ENCODE measurements around the gene ADCY9. TPM values are rescaled to one million over a fixed set of nuclear protein-coding genes. Genes with fewer than 3 reads are reported as not detected.

ADCY9 gene
- total and polyA plus RNA-seq, 12 donors = 11.5 to 57.6 (median 42.7) TPM

DNA sequence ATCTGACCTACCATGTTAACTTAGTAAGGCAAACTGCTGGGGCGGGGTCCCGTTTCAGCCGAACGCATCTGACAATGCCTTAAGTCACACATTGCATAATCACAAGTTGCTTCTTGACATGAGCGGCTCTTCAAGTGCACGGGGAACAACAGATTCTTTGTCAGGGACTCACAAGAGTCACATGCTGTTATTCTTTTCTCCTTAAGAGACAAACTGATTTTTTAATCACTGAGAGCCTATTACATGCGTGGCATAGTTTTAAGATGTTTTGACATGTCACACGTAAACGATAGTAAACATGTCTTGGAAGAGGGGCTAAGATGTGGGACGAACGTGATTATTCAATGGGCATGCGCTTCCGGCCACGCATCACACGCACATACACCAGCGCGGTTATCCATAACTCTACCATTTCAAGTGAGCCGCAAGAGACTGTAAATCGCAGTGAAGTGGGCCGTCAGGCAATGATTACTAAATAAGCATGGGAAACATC, 63.4 kb downstream of the ADCY9 start:
- TF ChIP-seq, protein P1, sequence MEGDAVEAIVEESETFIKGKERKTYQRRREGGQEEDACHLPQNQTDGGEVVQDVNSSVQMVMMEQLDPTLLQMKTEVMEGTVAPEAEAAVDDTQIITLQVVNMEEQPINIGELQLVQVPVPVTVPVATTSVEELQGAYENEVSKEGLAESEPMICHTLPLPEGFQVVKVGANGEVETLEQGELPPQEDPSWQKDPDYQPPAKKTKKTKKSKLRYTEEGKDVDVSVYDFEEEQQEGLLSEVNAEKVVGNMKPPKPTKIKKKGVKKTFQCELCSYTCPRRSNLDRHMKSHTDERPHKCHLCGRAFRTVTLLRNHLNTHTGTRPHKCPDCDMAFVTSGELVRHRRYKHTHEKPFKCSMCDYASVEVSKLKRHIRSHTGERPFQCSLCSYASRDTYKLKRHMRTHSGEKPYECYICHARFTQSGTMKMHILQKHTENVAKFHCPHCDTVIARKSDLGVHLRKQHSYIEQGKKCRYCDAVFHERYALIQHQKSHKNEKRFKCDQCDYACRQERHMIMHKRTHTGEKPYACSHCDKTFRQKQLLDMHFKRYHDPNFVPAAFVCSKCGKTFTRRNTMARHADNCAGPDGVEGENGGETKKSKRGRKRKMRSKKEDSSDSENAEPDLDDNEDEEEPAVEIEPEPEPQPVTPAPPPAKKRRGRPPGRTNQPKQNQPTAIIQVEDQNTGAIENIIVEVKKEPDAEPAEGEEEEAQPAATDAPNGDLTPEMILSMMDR (IDR thresholded peaks at IDR 0.05) = no peak
- H3K27me3 ChIP-seq = no peaks in the 10 kb centered on the region
- H3K9me3 ChIP-seq = no peaks in the 10 kb centered on the region
- WGBS, 2 donors = 40 to 57% methylated on average over 20 of the region's 20 CpGs
- H3K27ac ChIP-seq = peak overlapping the region; percentile 42 to 86 (median 77)
- intact Hi-C loops (cut with DNase I) = loop anchor here in 4 of 10 donors (5.0 kb wide), 2 partner anchors 39 to 59 kb away; no protein-coding TSS in a partner anchor
- H3K4me3 ChIP-seq = peak overlapping the region in 8 of 10 donors; percentile 2 to 39 (median 24)
- ATAC-seq (peak in 5 of 8 donors; percentile 9 to 36 (median 32)), DNase-seq (no peak)
- H3K36me3 ChIP-seq = no peaks in the 10 kb centered on the region
- peaks cover 3 to 41% (median 27%) of the 10 kb centered on the region in 9 donors for H3K4me1 ChIP-seq

DNA sequence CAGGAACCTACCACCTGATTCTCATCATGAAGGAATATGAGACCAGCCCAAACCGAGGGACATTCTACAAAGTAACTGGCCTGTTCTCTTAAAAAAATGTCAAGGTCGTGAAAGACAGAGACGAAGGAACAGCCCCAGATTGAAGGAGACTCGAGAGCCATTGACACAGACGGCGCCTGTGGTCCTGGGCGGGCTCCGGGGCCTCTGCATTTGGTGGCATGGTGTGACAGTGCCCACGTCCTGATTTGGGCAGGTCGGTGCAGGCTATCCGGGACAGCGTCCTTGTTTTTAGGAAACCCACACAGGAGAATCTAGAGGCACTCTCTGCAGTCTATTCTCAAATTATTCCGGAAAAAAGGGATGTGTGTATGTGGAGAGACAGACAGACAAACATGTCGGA, 64.1 kb downstream of the ADCY9 start:
- ATAC-seq = peak in 3 of 8 donors; percentile 31 to 34 (median 32)
- no peak for DNase-seq
- Histone ChIP-seq H3K27ac (peak overlapping the region in 9 of 10 donors; percentile 15 to 86 (median 78)), H3K4me1 (peaks cover 3 to 48% (median 30%) of the 10 kb centered on the region in 9 donors), H3K9me3 (no peaks in the 10 kb centered on the region), H3K27me3 (no peaks in the 10 kb centered on the region), H3K36me3 (no peaks in the 10 kb centered on the region), H3K4me3 (no peak overlapping the region)
- 68 to 77% methylated on average over 14 of the region's 14 CpGs for WGBS, 2 donors
- TF ChIP-seq, protein P1 (IDR thresholded peaks at IDR 0.05) = no peak
- intact Hi-C loops (cut with DNase I) = loop anchor here in 4 of 10 donors (5.0 kb wide), 2 partner anchors 40 to 60 kb away; no protein-coding TSS in a partner anchor

DNA sequence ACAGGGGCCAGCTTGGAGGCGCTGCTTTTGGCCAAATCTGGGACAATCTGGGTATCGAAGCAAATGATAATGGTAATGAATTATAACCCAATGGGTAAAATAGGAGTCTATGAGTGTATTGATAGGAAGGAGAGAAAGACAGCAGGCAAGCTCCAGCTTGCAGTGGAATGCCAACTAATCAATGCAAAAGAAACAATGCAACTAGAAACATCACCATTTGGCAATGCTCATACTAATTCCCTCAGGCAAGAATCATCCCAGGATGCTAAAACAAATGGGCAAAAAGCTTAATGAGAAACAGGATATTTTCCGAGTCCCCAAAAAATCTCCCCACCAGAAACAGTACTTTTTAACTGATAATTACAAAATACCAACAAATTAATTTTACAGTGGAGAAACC, 64.7 kb downstream of the ADCY9 start:
- intact Hi-C loops (cut with DNase I) = loop anchor here in 4 of 10 donors (5.0 kb wide), 2 partner anchors 41 to 61 kb away; no protein-coding TSS in a partner anchor
- DNase-seq (no peak), ATAC-seq (no peak)
- 99 to 100% methylated on average over 3 of the region's 3 CpGs for WGBS, 2 donors
- Histone ChIP-seq H3K9me3 (no peaks in the 10 kb centered on the region), H3K36me3 (no peaks in the 10 kb centered on the region), H3K27ac (peak overlapping the region in 6 of 10 donors; percentile 76 to 86 (median 82)), H3K27me3 (no peaks in the 10 kb centered on the region), H3K4me3 (no peak overlapping the region), H3K4me1 (peaks cover 3 to 50% (median 30%) of the 10 kb centered on the region in 9 donors)
- TF ChIP-seq, protein P1 (IDR thresholded peaks at IDR 0.05) = no peak

DNA sequence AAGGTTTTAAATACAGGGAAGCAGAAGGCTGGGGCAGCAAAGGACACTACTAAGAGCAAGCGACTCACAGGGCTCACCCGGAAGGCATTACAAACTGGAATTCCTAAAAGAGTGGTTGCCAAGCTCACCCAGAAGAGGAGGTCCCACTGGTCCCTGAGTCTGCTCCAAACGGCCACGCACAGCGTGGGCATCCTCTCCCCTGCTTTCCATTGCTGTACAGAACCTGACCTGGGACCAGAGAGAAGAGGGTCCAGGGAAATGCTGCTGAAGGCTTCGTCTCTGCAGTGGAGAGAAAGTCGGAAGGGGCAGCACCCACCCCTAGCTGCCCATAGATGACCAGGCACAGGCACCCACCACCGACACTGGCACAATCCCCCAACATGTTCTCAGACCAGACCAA, 67.2 kb downstream of the ADCY9 start:
- DNase-seq (no peak), ATAC-seq (no peak)
- Histone ChIP-seq H3K27ac (peak overlapping the region in 1 of 10 donors; percentile 35), H3K27me3 (no peaks in the 10 kb centered on the region), H3K9me3 (no peaks in the 10 kb centered on the region), H3K36me3 (no peaks in the 10 kb centered on the region), H3K4me1 (peaks cover 3 to 50% (median 34%) of the 10 kb centered on the region in 9 donors), H3K4me3 (no peak overlapping the region)
- TF ChIP-seq, protein P1 (IDR thresholded peaks at IDR 0.05) = no peak
- WGBS, 2 donors = 88 to 92% methylated on average over 8 of the region's 8 CpGs
- intact Hi-C loops (cut with DNase I) = loop anchor here in 1 of 10 donors (5.0 kb wide), 1 partner anchor 63 kb away; no protein-coding TSS in a partner anchor
